HG03439 (cell line): Measurements from ENCODE around the gene SNTN.

Source experiments
- ATAC-seq: cut with Tn5 transposase; IDR thresholded peaks from one replicate; pipeline ENCODE4 v1.9.1; 2021; ENCODE audit warnings: mild to moderate bottlenecking, moderate library complexity; ENCODE audit not compliant: unreplicated experiment

Gene SNTN

GRCh38 chr3:63673111-63673510, 20.6 kb downstream of the SNTN start:
- ATAC-seq, result no peak

DNA sequence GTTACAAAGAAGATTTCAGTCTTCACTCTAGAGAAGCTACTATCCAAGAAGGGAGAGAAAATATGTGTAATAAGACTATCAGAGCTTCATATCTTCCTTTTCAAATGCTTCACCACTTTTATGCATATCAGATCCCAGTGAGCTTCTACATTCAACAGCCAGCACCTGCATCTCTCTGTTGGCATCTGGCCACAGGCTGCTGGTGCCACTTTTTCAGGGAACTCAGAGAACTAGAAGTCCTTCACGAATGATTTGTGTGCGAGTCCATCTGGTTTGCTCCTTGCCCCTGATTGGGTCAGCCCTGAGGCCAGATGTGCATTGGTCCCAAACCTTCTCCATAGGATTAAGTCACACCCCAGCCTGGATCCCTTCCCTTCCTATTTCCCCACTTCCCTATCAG, 22.1 kb downstream of the SNTN start:
- no peak for ATAC-seq

- no peak for ATAC-seq
These were observed 26.7 kb downstream of the SNTN start for GRCh38 chr3:63679186-63679585.

GRCh38 chr3:63684081-63684480, 31.6 kb downstream of the SNTN start:
- no peak for ATAC-seq

DNA sequence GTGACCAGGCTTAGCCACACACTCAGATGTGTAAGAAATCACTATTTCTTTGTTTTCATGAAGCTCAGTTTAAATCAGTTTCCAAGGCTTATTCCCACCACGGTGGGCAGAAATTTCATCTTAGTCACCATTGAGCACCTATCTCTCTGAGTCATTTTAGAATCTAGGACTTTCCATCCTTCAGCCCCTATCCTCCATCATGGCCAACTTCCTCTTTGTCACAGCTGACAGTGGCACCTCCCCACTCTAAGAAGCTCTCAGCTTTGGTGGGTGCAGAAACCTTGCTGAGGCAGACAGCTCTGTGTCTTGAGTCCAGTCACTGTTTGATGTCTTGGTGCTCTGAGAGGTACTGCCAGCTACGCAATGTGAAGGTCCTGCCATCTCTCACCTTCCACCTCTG, 32.9 kb downstream of the SNTN start:
- ATAC-seq, result no peak

DNA sequence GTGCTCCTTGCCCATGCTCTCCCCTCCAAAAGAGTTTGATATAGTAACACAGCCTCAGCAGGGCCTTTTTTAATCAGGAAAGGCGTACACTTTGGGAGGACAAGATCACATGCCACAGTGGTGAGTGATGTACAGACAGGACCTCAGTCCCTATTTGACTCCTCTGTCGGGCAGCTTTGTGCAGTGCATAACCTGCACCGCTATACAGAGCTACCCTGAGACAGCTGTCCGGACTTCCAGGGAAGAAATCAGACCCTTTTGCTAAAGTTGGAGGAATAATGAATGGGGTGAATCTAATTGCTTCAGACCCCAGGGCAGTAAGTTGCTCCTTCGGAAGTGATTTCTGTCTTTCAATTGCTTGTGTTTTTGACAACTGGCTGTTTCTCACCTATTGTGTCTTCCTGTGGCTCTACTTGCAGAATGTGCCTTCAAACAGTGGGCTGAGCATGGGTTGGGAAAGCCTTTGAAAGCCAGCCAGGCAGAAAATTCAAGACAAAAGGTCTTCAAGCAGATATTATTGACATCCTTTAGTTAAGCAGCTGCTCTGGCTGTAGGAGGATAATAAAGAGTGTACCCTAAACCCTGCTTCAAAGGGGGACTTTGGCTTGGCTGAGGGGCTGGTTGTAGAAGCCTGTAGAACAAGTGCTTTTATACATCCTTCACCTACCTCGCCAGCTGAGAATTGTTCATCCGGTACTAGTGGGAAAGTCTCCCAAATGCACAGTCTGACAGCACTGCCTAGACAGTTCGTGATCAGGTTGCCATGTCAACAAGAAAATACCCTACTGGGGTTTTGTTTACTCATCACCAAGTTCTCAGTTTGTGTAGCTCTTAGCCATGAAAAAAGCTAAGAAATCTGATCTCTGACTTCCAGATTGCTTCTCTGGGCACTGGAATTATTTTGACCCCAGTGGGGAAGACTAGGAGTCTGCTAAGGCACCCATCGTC, 35.1 kb downstream of the SNTN start:
- ATAC-seq, result no peak

DNA sequence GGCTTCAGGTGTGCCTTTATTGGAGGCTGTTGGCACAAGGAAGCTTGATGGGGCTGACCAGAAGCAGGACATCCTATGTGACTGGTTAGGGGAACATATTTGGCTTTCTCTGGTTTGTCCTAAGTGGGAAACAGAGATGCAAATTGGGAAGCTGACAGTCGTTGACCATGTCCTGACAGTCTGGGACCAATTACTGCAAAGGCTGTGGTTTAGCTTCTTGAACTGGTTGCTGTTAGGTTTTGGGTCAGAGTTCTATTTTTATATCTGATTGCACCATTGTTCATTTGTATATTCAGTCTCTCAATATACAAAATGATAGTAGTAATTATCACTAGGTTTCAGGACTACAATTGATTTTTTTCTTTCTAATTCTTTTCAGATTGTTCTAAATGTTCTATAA, 36.8 kb downstream of the SNTN start:
- ATAC-seq, result no peak

- no peak for ATAC-seq
These were observed 40.9 kb downstream of the SNTN start for GRCh38 chr3:63693351-63693750.

DNA sequence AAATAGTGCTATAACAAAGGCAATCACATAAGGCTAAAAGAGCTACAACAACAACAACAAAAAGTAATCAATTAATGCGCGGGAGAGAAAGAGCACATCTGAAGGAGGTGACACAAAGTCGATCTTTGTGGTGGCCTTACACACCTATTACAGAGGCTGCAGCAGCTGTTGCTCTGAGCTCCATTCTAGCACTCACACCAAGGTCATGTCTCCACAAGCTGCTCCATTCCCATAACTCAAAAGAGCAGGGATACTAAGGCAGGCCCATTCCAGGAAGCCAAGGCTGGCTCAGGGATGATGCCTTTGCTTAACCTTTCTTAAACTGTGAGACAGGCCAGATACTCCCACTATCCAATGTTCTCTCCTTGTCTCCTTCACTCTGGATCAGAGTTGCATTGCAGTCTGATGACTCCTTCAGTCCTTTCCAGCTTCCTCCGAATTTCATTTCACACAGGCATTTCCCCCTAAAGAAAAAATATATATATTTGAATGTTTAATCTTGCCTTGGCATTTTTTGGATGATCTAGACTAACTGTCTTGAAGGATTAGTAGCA, 52.7 kb downstream of the SNTN start:
- no peak for ATAC-seq

DNA sequence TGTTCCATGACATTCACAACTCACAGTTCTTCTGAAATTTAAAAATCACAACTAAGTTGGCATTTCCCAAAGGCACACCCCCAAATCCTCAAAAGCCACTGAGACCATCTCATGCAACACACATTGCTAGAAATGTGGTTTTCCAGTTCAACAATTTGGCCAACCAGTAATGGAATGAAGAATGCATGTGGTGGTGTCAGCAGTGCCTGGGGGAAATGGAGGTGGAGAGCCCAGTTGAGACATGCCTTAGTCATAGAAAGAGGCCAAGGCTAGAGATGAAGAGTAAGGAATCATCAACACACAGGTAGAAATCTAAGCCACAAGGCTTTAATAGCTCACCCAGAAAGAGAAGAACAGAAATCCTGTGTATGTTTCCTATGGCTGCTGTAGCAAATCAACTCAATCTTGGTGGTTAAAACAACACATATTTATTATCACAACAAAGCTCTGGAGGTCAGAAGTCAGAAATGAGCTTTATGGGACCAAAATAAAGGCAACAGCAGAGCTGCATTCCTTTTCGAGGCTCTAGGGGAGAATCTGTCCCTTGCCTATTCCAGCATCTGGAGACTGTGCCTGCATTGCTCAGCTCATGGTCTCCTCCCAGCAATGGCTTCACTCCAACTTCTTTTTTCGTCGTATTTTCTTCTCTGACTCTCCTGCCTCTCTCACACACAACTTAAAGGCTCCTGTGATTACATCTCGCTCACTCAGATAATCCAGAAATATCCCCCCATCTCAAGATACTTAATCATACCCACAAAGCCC, 54.0 kb downstream of the SNTN start:
- ATAC-seq, result no peak

DNA sequence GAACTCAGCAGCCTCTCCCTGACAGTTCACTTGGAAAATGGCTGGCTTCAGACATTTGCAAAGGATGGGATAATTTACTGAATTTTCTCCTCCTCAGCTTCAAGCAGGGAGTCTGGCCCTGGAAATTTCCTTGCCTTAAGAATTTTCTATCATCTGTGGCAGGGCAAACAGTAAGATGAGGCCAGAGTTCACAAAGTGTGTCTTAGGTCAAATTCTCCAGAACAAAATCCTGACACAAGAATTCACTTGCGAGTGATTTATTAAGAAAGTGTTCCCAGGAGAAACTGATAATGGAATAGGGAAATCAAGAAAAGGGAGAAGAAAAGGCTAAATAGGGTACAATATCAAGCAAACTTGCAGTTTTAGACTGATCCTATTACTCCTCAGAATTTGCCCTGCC, 55.3 kb downstream of the SNTN start:
- ATAC-seq, result no peak

GRCh38 chr3:63709576-63709975, 57.1 kb downstream of the SNTN start:
- no peak for ATAC-seq
